HepG2 (cell line): Measurements from ENCODE around the gene DENND11. TPM values are rescaled to one million over a fixed set of nuclear protein-coding genes. Genes with fewer than 3 reads are reported as not detected.

ENCODE experiments used
- CHD2 ChIP-seq: IDR thresholded peaks from 2 replicates; pipeline ENCODE4 v1.6.1; 2011; ENCODE audit warnings: low read depth, low read length, improper control_type of control experiment
- FOSL2 ChIP-seq: sonication (generic); formaldehyde crosslinking; IDR thresholded peaks from 2 replicates; pipeline ENCODE4 v1.4.0; 2020; ENCODE audit warnings: missing genetic modification reagents
- IRX3 ChIP-seq: sonication (generic); formaldehyde crosslinking; IDR thresholded peaks from 2 replicates; pipeline ENCODE4 v1.8.1; 2023; ENCODE audit warnings: mild to moderate bottlenecking, low read depth, missing genetic modification reagents, borderline replicate concordance
- KDM3A ChIP-seq: IDR thresholded peaks from 2 replicates; pipeline ENCODE4 v1.6.1; 2018; ENCODE audit warnings: low read depth, missing compliant biosample characterization
- KLF11 ChIP-seq: IDR thresholded peaks from 2 replicates; pipeline ENCODE4 v1.6.1; 2016; ENCODE audit warnings: missing compliant biosample characterization
- MED1 ChIP-seq: sonication (generic); formaldehyde crosslinking; IDR thresholded peaks from 2 replicates; pipeline ENCODE4 v1.4.0; 2020; ENCODE audit warnings: missing genetic modification reagents
- NFKBIZ ChIP-seq: IDR thresholded peaks from 2 replicates; pipeline ENCODE4 v1.6.1; 2018; ENCODE audit warnings: missing genetic modification reagents, missing compliant biosample characterization
- PCBP1 ChIP-seq: fragments of 200-400 bp; formaldehyde crosslinking; IDR thresholded peaks from 2 replicates; pipeline ENCODE4 v1.6.1; 2017; ENCODE audit warnings: mild to moderate bottlenecking, low read depth, low read length, borderline replicate concordance
- SAFB2 ChIP-seq: sonication (generic); formaldehyde crosslinking; IDR thresholded peaks from 2 replicates; pipeline ENCODE4 v1.5.1; 2020; ENCODE audit warnings: missing genetic modification reagents, low read depth, mild to moderate bottlenecking, borderline replicate concordance
- ZBTB43 ChIP-seq: sonication (generic); formaldehyde crosslinking; conservative IDR thresholded peaks from 2 replicates; pipeline ENCODE4 v1.4.0; 2020; ENCODE audit warnings: missing genetic modification reagents
- ZBTB7B ChIP-seq: sonication (generic); formaldehyde crosslinking; IDR thresholded peaks from 2 replicates; pipeline ENCODE4 v1.4.0; 2020; ENCODE audit warnings: missing genetic modification reagents
- ZFP62 ChIP-seq: sonication (generic); formaldehyde crosslinking; IDR thresholded peaks from 2 replicates; pipeline ENCODE4 v1.4.0; 2020; ENCODE audit warnings: missing genetic modification reagents
- ZMYM2 ChIP-seq: sonication (generic); formaldehyde crosslinking; IDR thresholded peaks from 2 replicates; pipeline ENCODE4 v1.8.0; 2022; ENCODE audit warnings: mild to moderate bottlenecking, missing genetic modification reagents
- ZNF10 ChIP-seq: sonication (generic); formaldehyde crosslinking; IDR thresholded peaks from 2 replicates; pipeline ENCODE4 v1.4.0; 2020; ENCODE audit warnings: mild to moderate bottlenecking, low read depth, missing genetic modification reagents, borderline replicate concordance
- ZNF121 ChIP-seq: sonication (generic); formaldehyde crosslinking; IDR thresholded peaks from 2 replicates; pipeline ENCODE4 v1.5.0; 2020; ENCODE audit warnings: mild to moderate bottlenecking, missing genetic modification reagents
- ZNF180 ChIP-seq: sonication (generic); formaldehyde crosslinking; IDR thresholded peaks from 2 replicates; pipeline ENCODE4 v1.4.0; 2020; ENCODE audit warnings: low read depth, missing genetic modification reagents, borderline replicate concordance
- ZNF205 ChIP-seq: IDR thresholded peaks from 2 replicates; pipeline ENCODE4 v1.6.1; 2018; ENCODE audit warnings: missing biosample characterization, missing genetic modification reagents
- ZNF264 ChIP-seq: sonication (generic); formaldehyde crosslinking; IDR thresholded peaks from 2 replicates; pipeline ENCODE4 v1.4.0; 2020; ENCODE audit warnings: missing genetic modification reagents
- ZNF382 ChIP-seq: sonication (generic); formaldehyde crosslinking; IDR thresholded peaks from 2 replicates; pipeline ENCODE4 v1.5.0; 2020; ENCODE audit warnings: missing genetic modification reagents, mild to moderate bottlenecking, borderline replicate concordance
- ZNF446 ChIP-seq: sonication (generic); formaldehyde crosslinking; IDR thresholded peaks from 2 replicates; pipeline ENCODE4 v1.5.0; 2020; ENCODE audit warnings: mild to moderate bottlenecking, missing genetic modification reagents
- ZNF629 ChIP-seq: sonication (generic); formaldehyde crosslinking; conservative IDR thresholded peaks from 2 replicates; pipeline ENCODE4 v1.5.0; 2020; ENCODE audit warnings: missing genetic modification reagents
- ZNF747 ChIP-seq: sonication (generic); formaldehyde crosslinking; IDR thresholded peaks from 2 replicates; pipeline ENCODE4 v1.8.1; 2023; ENCODE audit warnings: missing genetic modification reagents, mild to moderate bottlenecking, borderline replicate concordance
- ZSCAN12 ChIP-seq: sonication (generic); formaldehyde crosslinking; IDR thresholded peaks from 2 replicates; pipeline ENCODE4 v1.9.0; 2021; ENCODE audit warnings: mild to moderate bottlenecking, missing genetic modification reagents
- ZSCAN31 ChIP-seq: sonication (generic); formaldehyde crosslinking; IDR thresholded peaks from 2 replicates; pipeline ENCODE4 v1.5.0; 2020; ENCODE audit warnings: low read depth, mild to moderate bottlenecking, missing genetic modification reagents
- polyA plus RNA-seq, 8 experiments: library from polyadenylated mRNA; depleted of rRNA in 3 of 8; stranded (reverse) in 7 of 8; unstranded in 1 of 8; fragments of >200 nt; fragmentation: Illumina TruSeq in 4 of 8; extraction: Trizol in 4 of 8; gene quantifications; 2 replicates each; pipeline versions ENCODE4 v1.2.1 to v1.2.3, GENCODE V29; 2011 to 2016; ENCODE audit warnings: low read depth in 4 of 8, missing spikeins in 1 of 8, mixed read lengths in 1 of 8; ENCODE audit not compliant: insufficient read depth in 1 of 8
- total RNA-seq, 5 experiments: library from RNA; depleted of rRNA; stranded (reverse); fragments of >200 nt; fragmentation: Illumina TruSeq; extraction: Trizol; gene quantifications; 2 replicates each; pipeline ENCODE4 v1.2.3, GENCODE V29; 2016; ENCODE audit warnings: low read depth in 1 of 5
- TF ChIP-seq, protein P1 (sequence below): sonication (generic); formaldehyde crosslinking; IDR thresholded peaks from 2 replicates; pipeline ENCODE4 v1.4.0; 2020; ENCODE audit warnings: missing genetic modification reagents, borderline replicate concordance
- TF ChIP-seq, protein P2 (sequence below): sonication (generic); formaldehyde crosslinking; IDR thresholded peaks from 2 replicates; pipeline ENCODE4 v1.4.0; 2020; ENCODE audit warnings: missing genetic modification reagents

Gene DENND11
- total and polyA plus RNA-seq, 2 of the 13 experiments (the other 11 are each of a cell fraction or from before 2014, with no cell fraction given) = 7.1 to 10.5 TPM

DNA sequence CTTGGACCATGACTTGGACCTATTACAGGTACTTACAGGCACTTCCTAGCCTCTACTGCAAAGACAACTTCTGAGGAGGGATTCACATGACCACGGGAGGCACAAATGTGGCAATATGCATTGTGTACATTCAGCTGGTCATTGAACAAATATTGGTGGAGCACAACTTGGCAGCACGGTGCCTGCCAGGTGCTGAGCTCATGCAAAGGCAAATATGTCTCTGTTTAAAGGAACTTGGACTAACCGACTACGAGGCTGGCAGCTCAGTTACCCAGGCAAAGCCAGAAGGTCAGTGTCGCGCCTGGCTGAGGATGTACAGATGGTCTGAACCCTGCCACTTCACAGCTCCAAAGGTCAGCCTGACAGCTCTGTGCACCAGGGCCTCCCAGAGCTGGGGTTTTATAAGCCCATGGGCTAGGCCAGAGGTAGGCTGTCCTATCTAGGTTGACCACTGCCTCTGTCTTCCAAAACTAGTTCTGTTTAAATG lies 6.1 kb downstream of the DENND11 start (continued):
- TF ChIP-seq, protein P1, sequence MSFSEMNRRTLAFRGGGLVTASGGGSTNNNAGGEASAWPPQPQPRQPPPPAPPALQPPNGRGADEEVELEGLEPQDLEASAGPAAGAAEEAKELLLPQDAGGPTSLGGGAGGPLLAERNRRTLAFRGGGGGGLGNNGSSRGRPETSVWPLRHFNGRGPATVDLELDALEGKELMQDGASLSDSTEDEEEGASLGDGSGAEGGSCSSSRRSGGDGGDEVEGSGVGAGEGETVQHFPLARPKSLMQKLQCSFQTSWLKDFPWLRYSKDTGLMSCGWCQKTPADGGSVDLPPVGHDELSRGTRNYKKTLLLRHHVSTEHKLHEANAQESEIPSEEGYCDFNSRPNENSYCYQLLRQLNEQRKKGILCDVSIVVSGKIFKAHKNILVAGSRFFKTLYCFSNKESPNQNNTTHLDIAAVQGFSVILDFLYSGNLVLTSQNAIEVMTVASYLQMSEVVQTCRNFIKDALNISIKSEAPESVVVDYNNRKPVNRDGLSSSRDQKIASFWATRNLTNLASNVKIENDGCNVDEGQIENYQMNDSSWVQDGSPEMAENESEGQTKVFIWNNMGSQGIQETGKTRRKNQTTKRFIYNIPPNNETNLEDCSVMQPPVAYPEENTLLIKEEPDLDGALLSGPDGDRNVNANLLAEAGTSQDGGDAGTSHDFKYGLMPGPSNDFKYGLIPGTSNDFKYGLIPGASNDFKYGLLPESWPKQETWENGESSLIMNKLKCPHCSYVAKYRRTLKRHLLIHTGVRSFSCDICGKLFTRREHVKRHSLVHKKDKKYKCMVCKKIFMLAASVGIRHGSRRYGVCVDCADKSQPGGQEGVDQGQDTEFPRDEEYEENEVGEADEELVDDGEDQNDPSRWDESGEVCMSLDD (CRISPR knock-in tag) = no peak
- TF ChIP-seq ZNF747 (CRISPR knock-in tag) = no peak
- TF ChIP-seq KDM3A (CRISPR knock-in tag) = no peak
- TF ChIP-seq ZNF10 (CRISPR knock-in tag) = no peak
- TF ChIP-seq, protein P2, sequence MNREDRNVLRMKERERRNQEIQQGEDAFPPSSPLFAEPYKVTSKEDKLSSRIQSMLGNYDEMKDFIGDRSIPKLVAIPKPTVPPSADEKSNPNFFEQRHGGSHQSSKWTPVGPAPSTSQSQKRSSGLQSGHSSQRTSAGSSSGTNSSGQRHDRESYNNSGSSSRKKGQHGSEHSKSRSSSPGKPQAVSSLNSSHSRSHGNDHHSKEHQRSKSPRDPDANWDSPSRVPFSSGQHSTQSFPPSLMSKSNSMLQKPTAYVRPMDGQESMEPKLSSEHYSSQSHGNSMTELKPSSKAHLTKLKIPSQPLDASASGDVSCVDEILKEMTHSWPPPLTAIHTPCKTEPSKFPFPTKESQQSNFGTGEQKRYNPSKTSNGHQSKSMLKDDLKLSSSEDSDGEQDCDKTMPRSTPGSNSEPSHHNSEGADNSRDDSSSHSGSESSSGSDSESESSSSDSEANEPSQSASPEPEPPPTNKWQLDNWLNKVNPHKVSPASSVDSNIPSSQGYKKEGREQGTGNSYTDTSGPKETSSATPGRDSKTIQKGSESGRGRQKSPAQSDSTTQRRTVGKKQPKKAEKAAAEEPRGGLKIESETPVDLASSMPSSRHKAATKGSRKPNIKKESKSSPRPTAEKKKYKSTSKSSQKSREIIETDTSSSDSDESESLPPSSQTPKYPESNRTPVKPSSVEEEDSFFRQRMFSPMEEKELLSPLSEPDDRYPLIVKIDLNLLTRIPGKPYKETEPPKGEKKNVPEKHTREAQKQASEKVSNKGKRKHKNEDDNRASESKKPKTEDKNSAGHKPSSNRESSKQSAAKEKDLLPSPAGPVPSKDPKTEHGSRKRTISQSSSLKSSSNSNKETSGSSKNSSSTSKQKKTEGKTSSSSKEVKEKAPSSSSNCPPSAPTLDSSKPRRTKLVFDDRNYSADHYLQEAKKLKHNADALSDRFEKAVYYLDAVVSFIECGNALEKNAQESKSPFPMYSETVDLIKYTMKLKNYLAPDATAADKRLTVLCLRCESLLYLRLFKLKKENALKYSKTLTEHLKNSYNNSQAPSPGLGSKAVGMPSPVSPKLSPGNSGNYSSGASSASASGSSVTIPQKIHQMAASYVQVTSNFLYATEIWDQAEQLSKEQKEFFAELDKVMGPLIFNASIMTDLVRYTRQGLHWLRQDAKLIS = no peak
- no peak for TF ChIP-seq ZNF629 (CRISPR knock-in tag)
- no peak for TF ChIP-seq ZSCAN12
- TF ChIP-seq SAFB2 (CRISPR knock-in tag) = no peak
- 0 out of 2 replicates have a peak, but pooled peaks have one; percentile 19 for TF ChIP-seq MED1 (CRISPR knock-in tag)
- no peak for TF ChIP-seq ZNF446
- TF ChIP-seq ZNF264 (CRISPR knock-in tag) = no peak
- no peak for TF ChIP-seq ZFP62 (CRISPR knock-in tag)
- no peak for TF ChIP-seq ZBTB43 (CRISPR knock-in tag)
- peak; percentile 93 for TF ChIP-seq ZNF205
- TF ChIP-seq CHD2 = no peak
- no peak for TF ChIP-seq KLF11 (CRISPR knock-in tag)
- TF ChIP-seq FOSL2 (CRISPR knock-in tag) = peak; percentile 88
- TF ChIP-seq ZBTB7B (CRISPR knock-in tag) = peak; percentile 38; the same call in 1 of the 2 replicates
- TF ChIP-seq IRX3 (CRISPR knock-in tag) = no peak
- peak; percentile 57; the same call in 1 of the 2 replicates for TF ChIP-seq ZMYM2 (CRISPR knock-in tag)
- no peak for TF ChIP-seq ZNF382 (CRISPR knock-in tag)
- TF ChIP-seq NFKBIZ (CRISPR knock-in tag) = 0 out of 2 replicates have a peak, but pooled peaks have one; percentile 41
- no peak for TF ChIP-seq ZNF180 (CRISPR knock-in tag)
- TF ChIP-seq ZNF121 (CRISPR knock-in tag) = no peak
- TF ChIP-seq PCBP1 = no peak
- TF ChIP-seq ZSCAN31 = no peak
